Activated naive CD4-positive, alpha-beta T cell treated with anti-CD3 and anti-CD28 coated beads, Interleukin-2, amount 50 U/mL, for 24 hours (primary cell): ENCODE data around the gene GPR68.
"Not testable (repeated sequence)": the region's sequence is repeated elsewhere in the genome, so short reads cannot be mapped to it uniquely, and the experiment has no call there.

Experiments used
- H3K27ac Mint-ChIP-seq: one replicate; pipeline ENCODE4 v1.8.0; 2021; ENCODE audit warnings: mild to moderate bottlenecking, mixed read lengths
- H3K27me3 Mint-ChIP-seq: one replicate; pipeline ENCODE4 v1.8.0; 2021; ENCODE audit warnings: mixed read lengths
- H3K36me3 Mint-ChIP-seq: one replicate; pipeline ENCODE4 v1.8.0; 2021; ENCODE audit warnings: mixed read lengths
- H3K4me1 Mint-ChIP-seq: one replicate; pipeline ENCODE4 v1.8.0; 2021; ENCODE audit warnings: mixed read lengths
- H3K4me3 Mint-ChIP-seq: one replicate; pipeline ENCODE4 v1.8.0; 2021; ENCODE audit warnings: mild to moderate bottlenecking, mixed read lengths
- H3K9me3 Mint-ChIP-seq: one replicate; pipeline ENCODE4 v1.8.0; 2021; ENCODE audit warnings: mixed read lengths

The GPR68 gene

GRCh38 chr14:91215381-91215780, 29.1 kb downstream of the GPR68 start:
- Mint-ChIP-seq H3K36me3 (peaks cover 11% of the 10 kb centered on the region), H3K4me3 (no peak overlapping the region), H3K4me1 (peaks cover 8% of the 10 kb centered on the region), H3K27me3 (no peaks in the 10 kb centered on the region), H3K27ac (no peak overlapping the region), H3K9me3 (no peaks in the 10 kb centered on the region)

DNA sequence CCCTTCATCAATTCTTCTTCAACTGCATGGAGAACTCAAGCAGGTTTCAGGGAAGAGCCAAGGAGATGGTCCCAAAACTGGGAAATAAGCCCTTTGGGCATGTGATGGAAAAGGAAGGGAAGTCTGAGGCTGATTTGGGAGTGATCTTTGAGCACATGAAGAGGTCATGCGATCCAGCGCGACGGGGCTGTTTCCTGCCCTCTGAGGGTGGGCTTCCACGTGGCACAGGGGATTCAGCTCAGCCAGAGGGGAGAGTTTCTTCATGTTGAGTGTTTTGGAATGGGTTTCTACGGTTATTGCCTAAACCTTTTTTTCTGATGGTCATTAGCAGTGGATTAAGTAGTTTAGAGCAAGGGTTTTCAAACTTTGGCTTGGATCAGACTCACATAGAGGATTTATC, 30.2 kb downstream of the GPR68 start:
- no peaks in the 10 kb centered on the region for H3K9me3 Mint-ChIP-seq
- H3K4me3 Mint-ChIP-seq: no peak overlapping the region
- H3K27me3 Mint-ChIP-seq: no peaks in the 10 kb centered on the region
- peaks cover 13% of the 10 kb centered on the region for H3K36me3 Mint-ChIP-seq
- peaks cover 4% of the 10 kb centered on the region for H3K4me1 Mint-ChIP-seq
- H3K27ac Mint-ChIP-seq: no peak overlapping the region

GRCh38 chr14:91211017-91211416, 33.5 kb downstream of the GPR68 start:
- Mint-ChIP-seq H3K4me3 (no peak overlapping the region), H3K36me3 (peaks cover 20% of the 10 kb centered on the region), H3K4me1 (peaks cover 15% of the 10 kb centered on the region), H3K9me3 (no peaks in the 10 kb centered on the region), H3K27ac (no peak overlapping the region), H3K27me3 (no peaks in the 10 kb centered on the region)

DNA sequence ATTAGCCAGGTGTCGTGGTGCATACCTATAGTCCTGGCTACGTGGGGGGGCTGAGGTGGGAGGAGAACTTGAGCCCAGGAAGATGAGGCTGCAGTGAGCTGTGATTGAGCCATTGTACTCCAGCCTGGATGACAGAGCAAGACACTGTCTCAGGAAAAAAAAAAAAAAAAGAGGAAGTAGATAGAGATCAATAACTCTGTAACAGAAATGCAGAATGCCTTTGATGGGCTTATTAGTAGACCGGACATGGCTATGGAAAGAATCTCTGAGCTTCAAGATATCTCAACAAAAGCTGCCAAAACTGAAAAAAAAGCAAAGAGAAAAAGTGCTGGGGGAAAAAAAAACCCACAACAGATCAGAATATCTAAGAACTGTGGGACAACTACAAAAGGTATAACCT, 37.5 kb downstream of the GPR68 start:
- Mint-ChIP-seq H3K27me3 (no peaks in the 10 kb centered on the region), H3K27ac (no peak overlapping the region), H3K36me3 (peaks cover 20% of the 10 kb centered on the region), H3K4me3 (no peak overlapping the region), H3K9me3 (no peaks in the 10 kb centered on the region), H3K4me1 (peaks cover 40% of the 10 kb centered on the region)

DNA sequence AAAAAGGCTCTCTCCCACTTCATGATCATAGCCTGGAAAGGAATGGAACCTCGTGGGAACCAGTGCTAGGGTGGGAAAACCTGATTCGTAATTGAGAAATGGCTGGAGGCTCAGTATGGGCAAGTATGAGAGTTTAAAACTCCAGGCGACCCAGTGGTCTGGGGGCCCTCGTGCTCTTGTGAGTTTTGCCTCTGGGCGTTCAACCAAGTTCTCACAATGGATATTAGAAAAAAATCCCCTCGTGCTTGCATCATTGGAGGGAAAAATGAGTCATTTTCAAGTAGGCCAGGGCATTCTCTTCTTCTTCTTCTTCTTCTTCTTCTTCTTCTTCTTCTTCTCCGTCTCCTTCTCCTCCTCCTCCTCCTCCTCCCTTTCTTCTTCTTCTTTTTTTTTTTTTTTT, 39.0 kb downstream of the GPR68 start:
- Mint-ChIP-seq H3K36me3 (peaks cover 26% of the 10 kb centered on the region), H3K9me3 (no peaks in the 10 kb centered on the region), H3K4me3 (peak overlapping the region; percentile 23), H3K4me1 (peaks cover 48% of the 10 kb centered on the region), H3K27ac (peak overlapping the region; percentile 80), H3K27me3 (no peaks in the 10 kb centered on the region)

DNA sequence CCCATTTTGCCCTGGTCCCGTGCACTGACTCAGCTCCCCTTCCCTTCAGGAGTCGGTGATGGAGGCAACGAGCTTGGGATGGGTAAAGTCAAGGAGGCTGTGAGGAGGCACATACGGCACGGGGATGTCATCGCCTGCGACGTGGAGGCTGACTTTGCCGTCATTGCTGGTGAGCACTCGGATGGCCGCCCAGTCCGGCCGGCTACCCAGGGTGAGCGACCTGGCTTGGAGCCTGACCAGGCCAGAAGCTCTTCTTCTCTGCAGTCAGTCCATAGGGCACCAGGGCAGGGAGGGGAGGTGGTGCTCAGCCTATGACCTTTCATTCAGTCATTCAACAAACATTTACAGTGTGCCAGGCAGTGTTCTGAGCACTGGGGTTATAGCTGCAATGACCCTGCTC, 39.8 kb downstream of the GPR68 start:
- Mint-ChIP-seq H3K4me1 (peaks cover 48% of the 10 kb centered on the region), H3K9me3 (no peaks in the 10 kb centered on the region), H3K36me3 (peaks cover 25% of the 10 kb centered on the region), H3K4me3 (no peak overlapping the region), H3K27me3 (no peaks in the 10 kb centered on the region), H3K27ac (peak overlapping the region; percentile 86)

DNA sequence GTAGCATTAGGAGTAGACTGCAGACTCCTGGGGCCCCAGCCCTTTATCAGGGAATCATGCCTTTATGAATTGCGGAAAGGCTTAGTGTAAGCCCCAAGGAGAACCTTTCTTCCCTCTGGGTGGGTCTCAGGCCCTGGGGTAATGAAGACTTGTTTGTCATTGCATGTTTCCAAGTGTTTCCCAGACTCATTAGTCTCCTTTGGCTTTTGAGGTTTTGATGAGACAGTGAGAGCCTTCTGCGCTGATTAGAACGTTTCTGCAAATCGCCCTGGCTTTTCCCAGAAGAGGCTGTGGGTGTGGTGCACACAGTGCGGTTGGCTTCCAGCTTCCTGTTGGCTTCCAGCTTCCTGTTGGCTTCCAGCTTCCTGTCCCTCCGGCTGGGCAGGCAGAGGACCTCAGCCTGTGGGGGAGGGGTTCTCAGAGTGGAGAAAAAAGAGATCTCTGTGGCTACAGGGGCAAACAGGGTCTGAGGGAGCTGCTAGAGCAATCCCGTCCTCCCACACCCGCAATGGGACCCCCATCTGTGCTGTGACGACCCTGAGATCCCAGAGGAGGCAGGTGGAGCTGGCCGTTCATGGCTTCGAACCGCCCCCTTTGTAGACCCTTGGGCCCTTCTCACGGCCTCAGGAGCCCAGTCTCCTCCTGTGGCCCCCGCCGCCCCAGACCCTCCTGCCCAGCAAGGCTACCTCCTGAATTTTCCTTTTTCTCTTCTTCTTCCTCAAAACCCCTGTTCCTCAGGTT, 42.1 kb downstream of the GPR68 start:
- H3K9me3 Mint-ChIP-seq: no peaks in the 10 kb centered on the region
- peaks cover 30% of the 10 kb centered on the region for H3K36me3 Mint-ChIP-seq
- H3K4me1 Mint-ChIP-seq: peaks cover 47% of the 10 kb centered on the region
- peak overlapping the region; percentile 86 for H3K27ac Mint-ChIP-seq
- no peaks in the 10 kb centered on the region for H3K27me3 Mint-ChIP-seq
- H3K4me3 Mint-ChIP-seq: no peak overlapping the region

DNA sequence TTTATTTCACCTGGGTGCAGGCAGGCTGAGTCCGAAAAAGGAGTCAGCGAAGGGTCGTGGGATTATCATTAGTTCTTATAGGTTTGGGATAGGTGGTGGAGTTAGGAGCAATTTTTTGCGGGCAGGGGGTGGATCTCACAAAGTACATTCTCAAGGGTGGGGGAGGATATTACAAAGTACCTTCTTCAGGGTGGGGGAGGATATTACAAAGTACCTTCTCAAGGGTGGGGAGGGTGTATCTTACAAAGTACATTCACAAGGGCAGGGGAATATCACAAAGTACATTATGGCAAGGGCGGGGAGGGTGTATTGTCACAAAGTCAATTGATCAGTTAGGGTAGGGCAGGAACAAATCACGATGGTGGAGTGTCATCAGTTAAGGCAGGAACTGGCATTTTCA, 43.7 kb downstream of the GPR68 start:
- not testable (repeated sequence) for H3K4me3 Mint-ChIP-seq, H3K27ac Mint-ChIP-seq, H3K9me3 Mint-ChIP-seq, H3K27me3 Mint-ChIP-seq
- H3K36me3 Mint-ChIP-seq: peaks cover 27% of the 10 kb centered on the region
- peaks cover 31% of the 10 kb centered on the region for H3K4me1 Mint-ChIP-seq

- Mint-ChIP-seq H3K4me1 (peaks cover 34% of the 10 kb centered on the region), H3K27me3 (no peaks in the 10 kb centered on the region), H3K4me3 (no peak overlapping the region), H3K9me3 (no peaks in the 10 kb centered on the region), H3K27ac (no peak overlapping the region), H3K36me3 (peaks cover 20% of the 10 kb centered on the region)
These were observed 46.9 kb downstream of the GPR68 start for GRCh38 chr14:91197631-91198030.

DNA sequence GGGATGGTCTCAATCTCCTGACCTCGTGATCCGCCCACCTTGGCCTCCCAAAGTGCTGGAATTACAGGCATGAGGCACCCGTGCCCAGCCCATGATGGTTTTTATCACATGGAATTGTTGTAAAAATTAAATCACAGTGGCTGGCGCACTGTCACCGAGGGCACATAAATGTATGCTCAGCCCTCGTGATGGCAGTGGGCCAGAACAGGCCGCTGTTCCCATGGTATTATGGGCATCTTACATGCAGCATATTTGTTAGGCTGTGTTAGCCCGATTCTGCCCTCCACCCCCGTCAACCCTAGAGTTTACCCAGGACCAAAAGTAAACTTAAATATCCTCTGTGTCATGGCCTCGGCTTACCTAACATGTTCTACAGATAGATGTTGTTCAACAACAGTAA, 48.6 kb downstream of the GPR68 start:
- no peaks in the 10 kb centered on the region for H3K27me3 Mint-ChIP-seq
- H3K27ac Mint-ChIP-seq: no peak overlapping the region
- peaks cover 25% of the 10 kb centered on the region for H3K36me3 Mint-ChIP-seq
- no peak overlapping the region for H3K4me3 Mint-ChIP-seq
- peaks cover 26% of the 10 kb centered on the region for H3K4me1 Mint-ChIP-seq
- H3K9me3 Mint-ChIP-seq: no peaks in the 10 kb centered on the region

DNA sequence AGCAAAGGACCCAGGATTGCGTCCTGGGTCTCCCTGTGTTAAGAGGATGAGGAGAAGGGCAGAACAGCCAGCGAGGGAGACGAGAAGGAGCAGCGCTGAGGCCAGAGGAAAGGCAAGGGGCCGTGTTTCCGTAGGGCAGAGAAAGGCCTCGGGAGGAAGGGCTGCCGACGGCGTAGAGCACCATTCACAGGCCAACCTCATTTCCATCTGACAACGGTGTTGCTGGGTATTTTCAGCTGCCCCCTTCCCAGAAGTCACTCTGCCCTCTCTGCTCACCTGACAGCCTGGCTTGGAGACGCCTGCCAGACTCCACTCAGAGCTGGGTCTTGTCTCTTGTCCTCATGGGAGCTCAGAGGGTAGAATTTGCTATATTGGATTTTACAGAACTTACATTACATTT, 51.4 kb downstream of the GPR68 start:
- Mint-ChIP-seq H3K27ac (peak overlapping the region; percentile 25), H3K4me3 (no peak overlapping the region), H3K36me3 (peaks cover 29% of the 10 kb centered on the region), H3K4me1 (peaks cover 21% of the 10 kb centered on the region), H3K9me3 (no peaks in the 10 kb centered on the region), H3K27me3 (no peaks in the 10 kb centered on the region)

DNA sequence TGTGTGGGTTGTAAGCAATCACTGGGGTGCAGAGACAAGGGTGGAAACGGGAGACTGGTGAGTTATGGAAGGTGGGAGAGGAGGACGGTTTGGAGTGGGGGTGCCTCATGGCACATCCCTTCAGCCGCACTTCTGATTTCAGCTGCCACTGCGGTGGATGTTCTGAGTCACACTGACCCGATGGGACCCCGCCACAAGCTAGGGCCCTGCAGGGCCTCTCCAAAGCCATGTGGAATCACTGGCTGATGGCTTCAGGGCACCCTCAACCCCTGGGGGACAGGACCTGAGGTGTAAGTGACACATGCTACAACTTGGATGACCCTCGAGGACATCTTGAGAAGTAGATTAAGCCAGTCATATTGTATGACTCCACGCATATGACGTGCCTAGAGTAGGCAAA, 53.7 kb downstream of the GPR68 start:
- Mint-ChIP-seq H3K27me3 (no peaks in the 10 kb centered on the region), H3K4me3 (no peak overlapping the region), H3K4me1 (peaks cover 21% of the 10 kb centered on the region), H3K9me3 (no peaks in the 10 kb centered on the region), H3K36me3 (peaks cover 24% of the 10 kb centered on the region), H3K27ac (peak overlapping the region; percentile 25)

GRCh38 chr14:91187271-91187670, 57.2 kb downstream of the GPR68 start:
- Mint-ChIP-seq H3K27ac (peak overlapping the region; percentile 4), H3K36me3 (peaks cover 23% of the 10 kb centered on the region), H3K27me3 (no peaks in the 10 kb centered on the region), H3K9me3 (no peaks in the 10 kb centered on the region), H3K4me1 (no peaks in the 10 kb centered on the region), H3K4me3 (no peak overlapping the region)

DNA sequence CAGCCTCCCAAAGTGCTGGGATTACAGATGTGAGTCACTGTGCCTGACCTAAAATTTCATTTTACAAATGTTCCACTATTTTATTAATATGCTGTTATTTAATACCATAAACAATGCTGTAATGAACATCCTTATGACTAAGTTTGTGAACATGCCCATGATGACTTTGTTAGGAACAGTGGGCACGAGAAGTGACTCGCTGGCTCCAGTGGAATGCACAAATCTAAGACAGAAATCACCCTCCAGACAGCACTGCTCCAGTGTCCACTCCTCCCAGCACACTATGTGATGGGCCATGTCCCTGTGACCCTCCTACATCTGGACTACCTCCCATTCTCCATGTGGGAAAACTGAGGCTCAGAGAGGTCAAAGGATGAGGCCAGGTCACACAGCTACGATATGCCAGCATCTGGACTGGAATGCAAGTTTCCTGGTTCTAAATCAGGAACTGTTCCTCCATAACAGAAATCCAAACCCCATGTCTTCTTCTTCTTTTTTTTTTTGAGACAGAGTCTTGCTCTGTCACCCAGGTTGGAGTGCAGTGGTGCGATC, 57.9 kb downstream of the GPR68 start:
- Mint-ChIP-seq H3K36me3 (peaks cover 22% of the 10 kb centered on the region), H3K9me3 (no peaks in the 10 kb centered on the region), H3K27me3 (no peaks in the 10 kb centered on the region), H3K27ac (no peak overlapping the region), H3K4me3 (no peak overlapping the region), H3K4me1 (no peaks in the 10 kb centered on the region)

GRCh38 chr14:91185721-91186120, 58.8 kb downstream of the GPR68 start:
- Mint-ChIP-seq H3K9me3 (no peaks in the 10 kb centered on the region), H3K4me1 (no peaks in the 10 kb centered on the region), H3K27me3 (no peaks in the 10 kb centered on the region), H3K27ac (no peak overlapping the region), H3K4me3 (no peak overlapping the region), H3K36me3 (peaks cover 21% of the 10 kb centered on the region)

DNA sequence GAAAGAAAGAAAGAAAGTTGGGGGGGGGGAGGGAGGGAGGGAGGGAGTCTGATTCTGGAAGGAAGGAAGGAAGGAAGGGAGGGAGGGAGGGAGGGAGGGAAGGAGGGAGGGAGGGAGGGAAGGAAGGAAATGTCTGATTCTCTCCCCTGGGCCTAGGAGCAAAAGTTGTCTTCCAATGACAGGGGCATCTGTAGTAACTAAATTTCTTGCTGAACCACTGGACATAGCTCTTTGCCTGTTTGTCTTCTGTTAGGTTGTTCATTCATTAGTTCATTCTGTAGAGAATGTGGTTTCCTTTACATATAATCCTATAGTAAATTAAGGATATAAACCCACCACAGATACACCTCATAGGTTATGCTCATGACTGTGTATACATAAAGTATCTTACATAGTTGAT, 59.9 kb downstream of the GPR68 start:
- peaks cover 15% of the 10 kb centered on the region for H3K36me3 Mint-ChIP-seq
- H3K9me3 Mint-ChIP-seq: no peaks in the 10 kb centered on the region
- H3K27me3 Mint-ChIP-seq: no peaks in the 10 kb centered on the region
- H3K27ac Mint-ChIP-seq: no peak overlapping the region
- H3K4me3 Mint-ChIP-seq: no peak overlapping the region
- no peaks in the 10 kb centered on the region for H3K4me1 Mint-ChIP-seq

GRCh38 chr14:91182753-91183152, 61.8 kb downstream of the GPR68 start:
- H3K9me3 Mint-ChIP-seq, H3K27ac Mint-ChIP-seq, H3K4me3 Mint-ChIP-seq, H3K4me1 Mint-ChIP-seq, H3K27me3 Mint-ChIP-seq: not testable (repeated sequence)
- H3K36me3 Mint-ChIP-seq: peaks cover 10% of the 10 kb centered on the region
